SU-DHL-6 (cell line): ENCODE results near the gene INPP5B.

Experiments used
- H2AFZ ChIP-seq: fragments of 200-600 bp; sonication (generic); 2 replicates; pipeline ENCODE4 v1.6.1; 2014; ENCODE audit warnings: low read depth, mild to moderate bottlenecking, moderate library complexity, mixed read lengths, antibody characterized with exemption, low read length; ENCODE audit not compliant: severe bottlenecking
- H3F3A ChIP-seq: fragments of 200-600 bp; shearing (Covaris generic); 2 replicates; pipeline ENCODE4 v1.6.0; 2016; ENCODE audit warnings: antibody characterized with exemption, mild to moderate bottlenecking; ENCODE audit not compliant: insufficient read depth
- H3K27ac ChIP-seq: fragments of 200-600 bp; sonication (generic); 2 replicates; pipeline ENCODE4 v1.5.1; 2016; ENCODE audit warnings: low read depth, mild to moderate bottlenecking, low read length, moderate library complexity, mixed read lengths
- H3K27me3 ChIP-seq: fragments of 200-600 bp; sonication (generic), shearing (Covaris generic); 2 replicates; pipeline ENCODE4 v1.6.0; 2014; ENCODE audit warnings: mild to moderate bottlenecking, low read length
- H3K36me3 ChIP-seq: fragments of 200-600 bp; sonication (generic); 2 replicates; pipeline ENCODE4 v1.6.1; 2014; ENCODE audit warnings: mild to moderate bottlenecking, low read length, mixed read lengths
- H3K4me2 ChIP-seq: fragments of 300-600, 200-600 bp; shearing (Covaris generic), sonication (generic); 2 replicates; pipeline ENCODE4 v1.6.0; 2014; ENCODE audit warnings: low read length, low read depth, mild to moderate bottlenecking; ENCODE audit not compliant: poor library complexity, severe bottlenecking
- H3K4me3 ChIP-seq: fragments of 200-600 bp; sonication (generic); 2 replicates; pipeline ENCODE4 v1.5.1; 2014; ENCODE audit warnings: antibody characterized with exemption, low read length, mild to moderate bottlenecking, mixed read lengths; ENCODE audit not compliant: insufficient read depth, poor library complexity, severe bottlenecking
- H3K79me2 ChIP-seq: fragments of 200-600 bp; sonication (generic); 2 replicates; pipeline ENCODE4 v1.6.1; 2014; ENCODE audit warnings: mild to moderate bottlenecking, low read length, moderate library complexity; ENCODE audit not compliant: insufficient read depth
- H3K9ac ChIP-seq: fragments of 200-600 bp; sonication (generic); 2 replicates; pipeline ENCODE4 v1.7.0; 2014; ENCODE audit warnings: mild to moderate bottlenecking, low read length
- H3K9me2 ChIP-seq: fragments of 200-600 bp; sonication (generic); replicated peaks from 2 replicates; pipeline ENCODE4 v1.6.1; 2014; ENCODE audit warnings: low read length; ENCODE audit not compliant: insufficient read depth
- H3K9me3 ChIP-seq: fragments of 200-600 bp; sonication (generic); 2 replicates; pipeline ENCODE4 v1.6.1; 2014; ENCODE audit warnings: low read length, mixed read lengths; ENCODE audit not compliant: insufficient read depth
- H4K20me1 ChIP-seq: fragments of 200-600 bp; sonication (generic); 2 replicates; pipeline ENCODE4 v1.6.1; 2014; ENCODE audit warnings: low read depth, mild to moderate bottlenecking, antibody characterized with exemption, low read length, moderate library complexity, mixed read lengths
- CTCF ChIP-seq: fragments of 200-600 bp; sonication (generic); IDR thresholded peaks from one replicate; pipeline ENCODE4 v1.5.1; 2017; ENCODE audit warnings: antibody characterized with exemption, mild to moderate bottlenecking, low read length, moderate library complexity; ENCODE audit not compliant: insufficient read depth, poor library complexity, severe bottlenecking
- EZH2phosphoT487 ChIP-seq: fragments of 200-600 bp; sonication (generic), shearing (Covaris generic); conservative IDR thresholded peaks from 2 replicates; pipeline ENCODE4 v1.6.1; 2018; ENCODE audit warnings: mild to moderate bottlenecking, antibody characterized with exemption, low read length, moderate library complexity, mixed read lengths

The INPP5B gene

GRCh38 chr1:37893673-37894072 is 53.2 kb downstream of the INPP5B start:
- no peaks in the 10 kb centered on the region; the same call in 1 of the 2 replicates for H4K20me1 ChIP-seq
- no peak overlapping the region for H3K9ac ChIP-seq
- no peaks in the 10 kb centered on the region for H3K9me3 ChIP-seq
- no peaks in the 10 kb centered on the region for H3K27me3 ChIP-seq
- H3F3A ChIP-seq: peaks cover 20% of the 10 kb centered on the region
- H3K4me2 ChIP-seq: no peak overlapping the region
- no peaks in the 10 kb centered on the region for H3K9me2 ChIP-seq
- H3K27ac ChIP-seq: peak overlapping the region; percentile 19; the same call in 1 of the 2 replicates
- H3K36me3 ChIP-seq: peaks cover 11% of the 10 kb centered on the region
- no peak overlapping the region for H3K4me3 ChIP-seq
- H2AFZ ChIP-seq: no peak overlapping the region
- no peak for TF ChIP-seq EZH2phosphoT487
- TF ChIP-seq CTCF: no peak
- H3K79me2 ChIP-seq: peaks cover 37% of the 10 kb centered on the region

GRCh38 chr1:37892151-37893047 is 54.5 kb downstream of the INPP5B start:
- peak overlapping the region; percentile 24 for H3K27ac ChIP-seq
- H3K9me2 ChIP-seq: no peaks in the 10 kb centered on the region
- H3K79me2 ChIP-seq: peaks cover 26% of the 10 kb centered on the region
- no peak overlapping the region for H2AFZ ChIP-seq
- no peaks in the 10 kb centered on the region; the same call in 1 of the 2 replicates for H4K20me1 ChIP-seq
- H3K9ac ChIP-seq: no peak overlapping the region
- TF ChIP-seq CTCF (no peak), EZH2phosphoT487 (no peak)
- H3K27me3 ChIP-seq: no peaks in the 10 kb centered on the region
- H3K9me3 ChIP-seq: no peaks in the 10 kb centered on the region
- H3F3A ChIP-seq: peaks cover 20% of the 10 kb centered on the region
- peaks cover 22% of the 10 kb centered on the region for H3K36me3 ChIP-seq
- no peak overlapping the region for H3K4me2 ChIP-seq
- H3K4me3 ChIP-seq: no peak overlapping the region

DNA sequence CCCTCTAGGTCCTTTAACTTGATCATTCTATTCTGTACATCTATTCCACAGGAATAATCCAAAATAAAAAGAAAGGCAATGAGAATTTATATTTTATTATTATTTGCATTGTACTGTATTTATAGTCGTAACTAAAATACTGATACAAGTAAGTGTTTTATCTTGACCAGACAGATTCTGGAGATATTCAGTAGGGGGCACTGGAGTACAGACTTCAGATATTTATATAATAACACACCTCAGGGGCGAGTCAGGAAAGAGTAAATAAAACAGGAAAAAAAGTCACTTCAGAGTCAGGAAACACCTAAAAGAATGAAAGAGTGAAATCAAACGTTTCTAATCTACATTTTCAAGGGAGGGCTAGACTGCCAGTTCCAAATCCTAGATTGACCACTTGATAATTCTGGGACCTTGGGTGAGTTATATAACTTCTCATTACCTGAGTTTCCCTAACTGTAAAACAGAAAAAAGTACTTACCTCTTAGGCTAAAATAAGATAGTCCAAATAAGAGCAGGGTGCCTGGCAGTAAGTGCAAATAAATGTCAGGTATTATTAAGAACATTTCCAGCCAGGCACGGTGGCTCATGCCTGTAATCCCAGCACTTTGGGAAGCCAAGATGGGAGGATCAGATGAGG is 56.4 kb downstream of the INPP5B start:
- Histone ChIP-seq H3K4me2 (no peak overlapping the region), H3K9ac (no peak overlapping the region), H3K27ac (no peak overlapping the region), H3K79me2 (peaks cover 26% of the 10 kb centered on the region), H4K20me1 (no peaks in the 10 kb centered on the region; the same call in 1 of the 2 replicates), H3F3A (peaks cover 20% of the 10 kb centered on the region), H2AFZ (no peak overlapping the region), H3K36me3 (peaks cover 30% of the 10 kb centered on the region), H3K9me3 (no peaks in the 10 kb centered on the region), H3K4me3 (no peak overlapping the region), H3K9me2 (no peaks in the 10 kb centered on the region), H3K27me3 (no peaks in the 10 kb centered on the region)
- TF ChIP-seq CTCF (peak; percentile 71), EZH2phosphoT487 (no peak)
